SK-N-MC (cell line): Measurements from ENCODE around the gene SERTAD2.

Experiments
- EZH2 ChIP-seq: fragments of 200-600 bp; sonication (generic); IDR thresholded peaks from one replicate; pipeline ENCODE4 v1.6.1; 2017; ENCODE audit warnings: antibody characterized with exemption
- FOXP2 ChIP-seq: optimal IDR thresholded peaks from 2 replicates; pipeline ENCODE3; 2011; ENCODE audit warnings: mild to moderate bottlenecking, moderate library complexity; ENCODE audit not compliant: insufficient read depth; ENCODE audit errors: extremely low read length, control extremely low read depth
- POLR2AphosphoS5 ChIP-seq: IDR thresholded peaks from 2 replicates; pipeline ENCODE4 v1.6.1; 2012; ENCODE audit warnings: mild to moderate bottlenecking, low read depth, low read length, borderline replicate concordance

- TF ChIP-seq POLR2AphosphoS5 (no peak), EZH2 (no peak), FOXP2 (no peak)
These were observed 14.8 kb upstream of the SERTAD2 start for GRCh38 chr2:64668542-64668941.
